Measurements from ENCODE around the gene ZNF334.

The ZNF334 gene

DNA sequence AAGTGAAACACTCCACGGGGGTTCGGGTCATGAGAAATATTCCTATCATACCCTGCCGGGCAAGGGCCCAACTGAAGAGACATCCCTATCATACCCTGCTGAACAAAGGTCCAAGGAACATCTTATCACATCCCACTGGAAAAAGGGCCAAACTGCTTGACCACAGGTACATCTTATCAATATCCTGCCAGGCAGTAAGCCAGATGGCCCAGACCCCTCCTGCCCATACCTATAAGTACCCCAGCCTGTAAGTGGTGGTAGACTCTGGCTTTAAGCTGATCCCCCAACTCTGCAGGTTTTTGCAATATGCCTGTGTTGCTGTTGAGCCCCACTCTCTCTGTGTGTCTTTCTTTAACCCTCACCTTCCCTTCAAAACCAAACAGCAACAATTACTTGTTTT is 51.6 kb downstream of the ZNF334 start:
- Histone ChIP-seq H3K4me3 (ENCODE audit: low read length) (no peak overlapping the region), H3K27me3 (ENCODE audit: control insufficient read depth, insufficient read depth, low read length) (no peaks in the 10 kb centered on the region), H3K36me3 (ENCODE audit: control insufficient read depth, insufficient read depth, low read length) (peaks cover 2% of the 10 kb centered on the region; the same call in 1 of the 2 replicates), H3K4me1 (ENCODE audit: control insufficient read depth, insufficient read depth, low read length) (no peaks in the 10 kb centered on the region), H3K27ac (ENCODE audit: low read length) (no peak overlapping the region), H3K9me3 (ENCODE audit: control insufficient read depth, insufficient read depth, low read length) (peaks cover 2% of the 10 kb centered on the region; the same call in 1 of the 2 replicates)
- DNase-seq (ENCODE audit: low read depth, low spot score), result no peak
- WGBS (ENCODE audit: insufficient coverage, insufficient read length), result no CpG with 5 or more reads among the region's 3 CpGs

DNA sequence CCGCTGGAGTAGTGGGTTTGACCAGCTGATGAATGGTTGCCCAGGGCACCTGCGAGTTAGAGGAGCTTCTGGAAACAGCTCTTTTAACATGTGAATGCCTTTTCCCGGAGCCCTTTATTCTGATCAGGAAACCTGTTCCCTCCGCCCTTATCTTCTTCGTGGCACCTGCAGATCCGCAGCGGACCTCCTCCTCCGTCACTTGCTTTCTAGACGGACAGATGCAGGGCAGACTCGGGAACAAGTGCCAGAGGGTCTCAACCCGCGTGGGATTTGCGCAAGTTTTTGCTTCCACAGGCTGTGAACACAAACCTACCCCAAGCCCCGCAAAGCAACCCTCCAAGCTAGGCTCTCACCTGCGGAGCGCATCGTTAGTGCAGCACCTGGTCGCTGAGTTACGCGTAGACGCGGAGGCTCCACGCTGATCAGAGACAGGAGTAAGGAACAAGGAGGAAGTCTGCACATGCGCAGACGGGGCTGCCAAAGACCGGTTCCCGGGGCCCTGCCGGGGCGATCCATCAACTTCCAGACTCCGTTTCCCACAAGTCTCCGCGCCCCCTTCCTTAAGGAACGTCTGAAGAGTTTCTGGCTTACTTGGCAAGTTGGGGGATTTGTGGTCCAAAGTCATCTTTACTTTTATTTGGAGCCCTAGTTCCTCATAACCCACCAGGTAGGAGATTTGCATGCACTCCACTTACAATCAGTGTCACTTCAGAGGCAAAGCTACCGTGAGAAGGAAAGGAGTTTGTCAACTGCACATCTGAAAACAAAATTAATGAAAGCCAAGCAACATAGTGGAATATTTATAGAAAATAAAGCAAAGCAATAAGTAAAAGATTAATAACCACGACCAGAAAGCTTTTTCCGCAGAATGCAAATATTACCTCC is 54.3 kb downstream of the ZNF334 start:
- peaks cover 2% of the 10 kb centered on the region; the same call in 1 of the 2 replicates for H3K36me3 ChIP-seq (ENCODE audit: control insufficient read depth, insufficient read depth, low read length)
- no peaks in the 10 kb centered on the region for H3K27me3 ChIP-seq (ENCODE audit: control insufficient read depth, insufficient read depth, low read length)
- H3K4me1 ChIP-seq (ENCODE audit: control insufficient read depth, insufficient read depth, low read length), result no peaks in the 10 kb centered on the region
- H3K9me3 ChIP-seq (ENCODE audit: control insufficient read depth, insufficient read depth, low read length), result peaks cover 2% of the 10 kb centered on the region; the same call in 1 of the 2 replicates
- peak; percentile 88 for DNase-seq (ENCODE audit: low read depth, low spot score)
- peak overlapping the region; percentile 20; the same call in 1 of the 2 replicates for H3K4me3 ChIP-seq (ENCODE audit: low read length)
- no peak overlapping the region for H3K27ac ChIP-seq (ENCODE audit: low read length)
- WGBS (ENCODE audit: insufficient coverage, insufficient read length), result no CpG with 5 or more reads among the region's 36 CpGs

DNA sequence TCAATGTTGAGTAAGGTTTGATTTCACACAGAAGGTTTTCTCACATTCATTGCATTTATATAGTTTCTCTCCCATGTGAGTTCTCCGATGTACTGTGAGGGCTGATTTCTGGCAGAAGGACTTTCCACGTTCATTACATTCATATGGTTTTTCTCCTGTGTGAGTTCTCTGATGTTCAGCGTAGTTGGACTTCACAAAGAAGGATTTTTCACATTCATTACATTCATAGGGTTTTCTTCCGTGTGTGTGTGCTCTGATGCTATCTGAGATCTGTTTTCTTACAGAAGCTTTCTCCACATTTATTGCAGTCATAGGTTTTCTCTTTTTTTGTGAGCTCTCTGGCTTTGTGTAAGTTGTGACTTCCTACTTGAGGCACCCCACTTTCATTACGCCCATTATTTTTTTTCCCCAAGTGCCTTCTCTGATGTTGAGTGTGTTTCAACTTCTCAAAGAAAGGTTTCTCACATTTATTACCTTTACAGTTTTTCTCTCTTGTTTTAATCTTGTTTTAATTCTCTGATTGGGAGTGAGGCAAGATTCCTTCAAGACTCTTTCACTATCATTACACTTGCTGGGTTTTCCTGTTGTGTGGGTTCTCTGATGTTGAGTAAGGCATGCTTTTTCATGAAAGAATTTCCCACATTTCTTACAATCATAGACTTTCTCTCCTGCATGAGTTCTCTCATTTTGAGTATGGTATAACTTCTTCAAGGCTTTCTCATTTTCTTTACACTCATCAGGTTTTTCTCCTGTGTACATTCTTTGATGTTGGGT is 56.9 kb downstream of the ZNF334 start:
- H3K27me3 ChIP-seq (ENCODE audit: control insufficient read depth, insufficient read depth, low read length), result no peaks in the 10 kb centered on the region
- WGBS (ENCODE audit: insufficient coverage, insufficient read length), result no CpG with 5 or more reads among the region's 5 CpGs
- DNase-seq (ENCODE audit: low read depth, low spot score), result no peak
- peaks cover 2% of the 10 kb centered on the region; the same call in 1 of the 2 replicates for H3K36me3 ChIP-seq (ENCODE audit: control insufficient read depth, insufficient read depth, low read length)
- no peak overlapping the region for H3K27ac ChIP-seq (ENCODE audit: low read length)
- no peaks in the 10 kb centered on the region for H3K4me1 ChIP-seq (ENCODE audit: control insufficient read depth, insufficient read depth, low read length)
- no peak overlapping the region for H3K4me3 ChIP-seq (ENCODE audit: low read length)
- peaks cover 2% of the 10 kb centered on the region; the same call in 1 of the 2 replicates for H3K9me3 ChIP-seq (ENCODE audit: control insufficient read depth, insufficient read depth, low read length)

DNA sequence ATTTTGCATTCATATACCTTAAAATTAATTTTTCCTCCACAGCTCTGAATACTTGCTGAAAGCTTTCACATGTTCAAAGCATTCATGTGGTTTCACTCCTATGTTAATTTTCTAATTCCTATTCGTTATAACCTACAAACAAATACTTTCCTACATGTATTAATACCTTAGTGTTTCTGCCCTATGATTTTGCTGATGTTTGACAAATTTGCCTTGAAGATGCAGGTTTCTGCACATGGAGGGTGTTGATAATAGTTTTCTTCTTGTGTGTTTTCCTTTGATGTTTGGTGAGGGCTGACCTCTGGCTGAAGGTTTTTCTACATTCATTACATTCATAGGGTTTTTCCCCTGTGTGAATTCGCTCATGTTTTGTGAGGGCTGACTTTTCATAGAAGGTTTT is 57.6 kb downstream of the ZNF334 start:
- H3K4me3 ChIP-seq (ENCODE audit: low read length), result no peak overlapping the region
- WGBS (ENCODE audit: insufficient coverage, insufficient read length), result 100% methylated on average over 1 of the region's 2 CpGs
- DNase-seq (ENCODE audit: low read depth, low spot score), result no peak
- H3K9me3 ChIP-seq (ENCODE audit: control insufficient read depth, insufficient read depth, low read length), result peaks cover 3% of the 10 kb centered on the region
- H3K36me3 ChIP-seq (ENCODE audit: control insufficient read depth, insufficient read depth, low read length), result peaks cover 2% of the 10 kb centered on the region; the same call in 1 of the 2 replicates
- H3K27me3 ChIP-seq (ENCODE audit: control insufficient read depth, insufficient read depth, low read length), result no peaks in the 10 kb centered on the region
- H3K4me1 ChIP-seq (ENCODE audit: control insufficient read depth, insufficient read depth, low read length), result no peaks in the 10 kb centered on the region
- H3K27ac ChIP-seq (ENCODE audit: low read length), result no peak overlapping the region
